HepG2 (cell line): ENCODE data around the gene PLPPR2. TPM values are rescaled to one million over a fixed set of nuclear protein-coding genes. Genes with fewer than 3 reads are reported as not detected.

Source experiments
- ATAC-seq: fragments of 200-7000 bp; cut with Tn5 transposase; 3 replicates; pipeline ENCODE4 v1.9.1; 2020; ENCODE audit warnings: mild to moderate bottlenecking, moderate library complexity
- BruUV-seq: library from RNA; stranded (reverse); fragments of 400-500 nt; replicated peaks from 2 replicates; lab custom pipeline; 2021; lab: Mats Ljungman, UMichigan
- CTCF ChIA-PET: fragments of 300-600 bp; formaldehyde crosslinking; extraction: SDS; loops from one replicate; lab custom pipeline; 2021; ENCODE audit warnings: low total read pairs, inconsistent platforms, low intra/inter-chr PET ratio; lab: Yijun Ruan, JAX
- POLR2A ChIA-PET: fragments of 350-600 bp; sonication (Branson Sonifier 250); formaldehyde crosslinking; loops from one replicate; lab custom pipeline; 2020; ENCODE audit warnings: antibody characterized with exemption, inconsistent platforms; lab: Yijun Ruan, JAX
- DNase-seq: peaks from one replicate; pipeline ENCODE4 v3.0.0-alpha.2; 2015; ENCODE audit warnings: low spot score
- FAIRE-seq: peaks from 3 replicates; lab custom pipeline; 2011; peaks lifted over from hg19 to GRCh38; lab: Jason Lieb, UNC
- H2AFZ ChIP-seq: one replicate; pipeline ENCODE4 v1.6.1; 2011; ENCODE audit warnings: low read length, inconsistent platforms
- H3K27ac ChIP-seq: fragments of 300-600 bp; 3 replicates; pipeline ENCODE4 v1.8.0; 2011; ENCODE audit warnings: mixed run types, mild to moderate bottlenecking, mixed read lengths, low read length, inconsistent platforms; ENCODE audit not compliant: insufficient read depth; ENCODE audit errors: extremely low read length
- H3K27me3 ChIP-seq, 2 experiments: fragments of 200-600 bp in 1 of 2; 2 replicates in 1 of 2; 3 replicates in 1 of 2; pipeline versions ENCODE4 v1.6.0 to v1.8.0; 2011; ENCODE audit warnings: low read length in 2 of 2, mild to moderate bottlenecking in 2 of 2, moderate library complexity in 2 of 2, inconsistent platforms in 1 of 2; ENCODE audit not compliant: insufficient read depth in 2 of 2, control insufficient read depth in 1 of 2
- H3K36me3 ChIP-seq, 2 experiments: fragments of 200-600 bp in 1 of 2; replicated peaks in 1 of 2; 2 replicates in 1 of 2; 3 replicates in 1 of 2; pipeline versions ENCODE4 v1.5.1 to v1.8.0; 2011; ENCODE audit warnings: low read length in 2 of 2, inconsistent platforms in 1 of 2; ENCODE audit not compliant: insufficient read depth in 2 of 2, control insufficient read depth in 1 of 2
- H3K4me1 ChIP-seq: 2 replicates; pipeline ENCODE4 v1.5.1; 2012; ENCODE audit warnings: low read length, inconsistent platforms; ENCODE audit not compliant: insufficient read depth
- H3K4me2 ChIP-seq: 2 replicates; pipeline ENCODE4 v1.6.0; 2011; ENCODE audit warnings: low read depth, low read length, inconsistent platforms
- H3K4me3 ChIP-seq, 3 experiments: fragments of 200-600 bp in 1 of 3; sonication (generic), shearing (Covaris generic) in 1 of 3; replicated peaks in 1 of 3; 2 replicates each; pipeline ENCODE4 v1.5.1; 2011 to 2016; ENCODE audit warnings: low read length in 3 of 3, inconsistent platforms in 2 of 3, low read depth in 2 of 3, mild to moderate bottlenecking in 2 of 3, control low read depth in 1 of 3, mixed read lengths in 1 of 3; ENCODE audit not compliant: insufficient read depth in 1 of 3
- H3K79me2 ChIP-seq: one replicate; pipeline ENCODE4 v1.6.1; 2011; ENCODE audit warnings: low read length, inconsistent platforms; ENCODE audit not compliant: insufficient read depth
- H3K9ac ChIP-seq: 2 replicates; pipeline ENCODE4 v1.6.0; 2011; ENCODE audit warnings: mild to moderate bottlenecking, low read depth, low read length, inconsistent platforms; ENCODE audit not compliant: insufficient read depth
- H3K9me3 ChIP-seq: 2 replicates; pipeline ENCODE4 v1.5.1; 2012; ENCODE audit warnings: mild to moderate bottlenecking, low read length
- H4K20me1 ChIP-seq: 2 replicates; pipeline ENCODE4 v1.6.0; 2011; ENCODE audit warnings: inconsistent platforms, mild to moderate bottlenecking, low read length, moderate library complexity; ENCODE audit not compliant: insufficient read depth
- AGO1 ChIP-seq: fragments of 200-400 bp; formaldehyde crosslinking; IDR thresholded peaks from 2 replicates; pipeline ENCODE4 v1.6.1; 2017; ENCODE audit warnings: mild to moderate bottlenecking, low read depth, low read length, moderate library complexity; ENCODE audit not compliant: poor library complexity, severe bottlenecking
- AGO2 ChIP-seq: fragments of 200-400 bp; formaldehyde crosslinking; optimal IDR thresholded peaks from 2 replicates; pipeline ENCODE3; 2017; ENCODE audit warnings: mild to moderate bottlenecking, low read depth, low read length, moderate library complexity
- ZNF839 ChIP-seq: sonication (generic); formaldehyde crosslinking; IDR thresholded peaks from 2 replicates; pipeline ENCODE4 v1.4.0; 2020; ENCODE audit warnings: missing genetic modification reagents, mild to moderate bottlenecking, borderline replicate concordance
- WGBS: methylation state at CpG from one replicate; pipeline ENCODE4 v1.1.6; 2017; ENCODE audit warnings: low lambda C conversion rate; 5-methylcytosine and 5-hydroxymethylcytosine counted together
- in situ Hi-C: cut with HindIII; loops from 2 replicates; pipeline ENCODE4 v1.10.0; 2017; ENCODE audit warnings: low pct_unique_long_range_greater_than_20kb; ENCODE audit not compliant: extremely low pct_ligation_motif_present
- intact Hi-C: fragments of 100-400 bp; cut with micrococcal nuclease; formaldehyde crosslinking; loops from one replicate; pipeline ENCODE4 v1.10.0; 2022; ENCODE audit not compliant: unreplicated experiment
- polyA plus RNA-seq, 8 experiments: library from polyadenylated mRNA; depleted of rRNA in 3 of 8; stranded (reverse) in 7 of 8; unstranded in 1 of 8; fragments of >200 nt; fragmentation: Illumina TruSeq in 4 of 8; extraction: Trizol in 4 of 8; gene quantifications; 2 replicates each; pipeline versions ENCODE4 v1.2.1 to v1.2.3, GENCODE V29; 2011 to 2016; ENCODE audit warnings: low read depth in 4 of 8, missing spikeins in 1 of 8, mixed read lengths in 1 of 8; ENCODE audit not compliant: insufficient read depth in 1 of 8
- total RNA-seq, 5 experiments: library from RNA; depleted of rRNA; stranded (reverse); fragments of >200 nt; fragmentation: Illumina TruSeq; extraction: Trizol; gene quantifications; 2 replicates each; pipeline ENCODE4 v1.2.3, GENCODE V29; 2016; ENCODE audit warnings: low read depth in 1 of 5
- TF ChIP-seq, protein P1 (sequence below): sonication (generic); formaldehyde crosslinking; IDR thresholded peaks from 2 replicates; pipeline ENCODE4 v1.4.0; 2020; ENCODE audit warnings: missing genetic modification reagents
- TF ChIP-seq, protein P2 (sequence below): sonication (generic); formaldehyde crosslinking; IDR thresholded peaks from 2 replicates; pipeline ENCODE4 v1.4.0; 2020; ENCODE audit warnings: missing genetic modification reagents, borderline replicate concordance

PLPPR2 gene
- total and polyA plus RNA-seq, 2 of the 13 experiments (the other 11 are each of a cell fraction or from before 2014, with no cell fraction given): 1.5 to 2.1 TPM

DNA sequence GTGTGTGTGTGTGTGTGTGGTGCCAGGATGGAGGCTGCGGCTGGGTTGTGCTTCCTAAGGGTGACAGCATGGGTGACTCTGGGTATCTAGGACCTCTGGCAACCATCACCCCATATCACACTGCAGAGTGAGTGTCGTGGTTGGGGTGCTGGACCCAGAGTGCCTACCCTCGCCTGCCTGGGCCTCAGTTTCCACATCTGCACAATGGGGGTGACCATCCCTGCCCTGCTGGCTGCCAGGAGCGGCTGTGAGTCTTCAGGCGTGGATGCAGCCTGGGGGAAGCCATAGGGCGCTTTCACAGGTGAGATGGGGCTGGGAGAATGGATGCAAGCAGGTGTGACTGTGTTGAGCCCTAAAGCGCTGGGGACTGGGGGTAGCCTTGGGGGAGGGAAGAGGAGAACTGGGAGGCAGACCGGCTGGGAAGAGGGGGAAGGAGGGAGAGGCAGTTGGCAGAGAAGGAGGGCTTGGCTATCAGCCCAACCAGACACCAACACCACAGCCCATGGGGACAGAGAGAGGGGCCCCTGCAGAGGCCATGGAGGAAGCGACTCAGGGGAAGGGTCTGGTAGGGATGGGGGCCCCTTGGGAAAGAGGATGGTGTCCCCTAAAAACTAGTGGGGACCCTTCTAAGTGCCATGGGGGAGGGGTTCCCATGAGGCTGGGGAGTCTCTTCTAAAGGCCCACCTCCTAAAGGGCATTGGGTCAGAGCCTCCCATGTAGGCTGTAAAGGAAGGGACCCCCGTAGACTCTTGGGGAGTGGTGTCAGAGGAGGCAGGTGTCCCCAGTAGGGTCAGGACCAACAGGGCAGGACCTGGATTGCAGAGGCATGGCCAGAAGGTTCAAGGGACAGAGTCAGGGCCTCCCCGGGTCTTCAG lies 1.7 kb downstream of the PLPPR2 start (continued):
- TF ChIP-seq, protein P1, sequence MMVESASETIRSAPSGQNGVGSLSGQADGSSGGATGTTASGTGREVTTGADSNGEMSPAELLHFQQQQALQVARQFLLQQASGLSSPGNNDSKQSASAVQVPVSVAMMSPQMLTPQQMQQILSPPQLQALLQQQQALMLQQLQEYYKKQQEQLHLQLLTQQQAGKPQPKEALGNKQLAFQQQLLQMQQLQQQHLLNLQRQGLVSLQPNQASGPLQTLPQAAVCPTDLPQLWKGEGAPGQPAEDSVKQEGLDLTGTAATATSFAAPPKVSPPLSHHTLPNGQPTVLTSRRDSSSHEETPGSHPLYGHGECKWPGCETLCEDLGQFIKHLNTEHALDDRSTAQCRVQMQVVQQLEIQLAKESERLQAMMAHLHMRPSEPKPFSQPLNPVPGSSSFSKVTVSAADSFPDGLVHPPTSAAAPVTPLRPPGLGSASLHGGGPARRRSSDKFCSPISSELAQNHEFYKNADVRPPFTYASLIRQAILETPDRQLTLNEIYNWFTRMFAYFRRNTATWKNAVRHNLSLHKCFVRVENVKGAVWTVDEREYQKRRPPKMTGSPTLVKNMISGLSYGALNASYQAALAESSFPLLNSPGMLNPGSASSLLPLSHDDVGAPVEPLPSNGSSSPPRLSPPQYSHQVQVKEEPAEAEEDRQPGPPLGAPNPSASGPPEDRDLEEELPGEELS (CRISPR knock-in tag): no peak

DNA sequence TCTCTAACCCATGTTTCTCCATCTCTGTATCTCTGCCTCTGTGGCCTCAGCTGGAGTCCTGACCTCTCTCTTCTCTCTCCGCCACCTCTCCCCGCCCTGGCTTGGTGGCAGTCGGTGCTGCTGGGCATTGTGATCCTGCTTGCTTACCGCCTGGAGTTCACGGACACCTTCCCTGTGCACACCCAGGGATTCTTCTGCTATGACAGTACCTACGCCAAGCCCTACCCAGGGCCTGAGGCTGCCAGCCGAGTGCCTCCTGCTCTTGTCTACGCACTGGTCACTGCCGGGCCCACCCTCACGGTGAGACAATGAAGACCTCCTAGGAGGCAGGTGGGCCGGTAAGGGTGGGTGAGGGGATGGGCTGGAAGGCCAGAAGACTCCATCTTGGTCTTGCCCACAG lies 4.2 kb downstream of the PLPPR2 start:
- no peak overlapping the region for H3K9ac ChIP-seq
- H3K9me3 ChIP-seq: no peaks in the 10 kb centered on the region
- H3K4me2 ChIP-seq: no peak overlapping the region
- BruUV-seq: no TSS peak
- ChIA-PET POLR2A (no interaction called here), CTCF (no interaction called here)
- no peak for TF ChIP-seq ZNF839 (CRISPR knock-in tag)
- peak; percentile 42 for TF ChIP-seq AGO1
- peak; percentile 39 for TF ChIP-seq AGO2
- TF ChIP-seq, protein P2, sequence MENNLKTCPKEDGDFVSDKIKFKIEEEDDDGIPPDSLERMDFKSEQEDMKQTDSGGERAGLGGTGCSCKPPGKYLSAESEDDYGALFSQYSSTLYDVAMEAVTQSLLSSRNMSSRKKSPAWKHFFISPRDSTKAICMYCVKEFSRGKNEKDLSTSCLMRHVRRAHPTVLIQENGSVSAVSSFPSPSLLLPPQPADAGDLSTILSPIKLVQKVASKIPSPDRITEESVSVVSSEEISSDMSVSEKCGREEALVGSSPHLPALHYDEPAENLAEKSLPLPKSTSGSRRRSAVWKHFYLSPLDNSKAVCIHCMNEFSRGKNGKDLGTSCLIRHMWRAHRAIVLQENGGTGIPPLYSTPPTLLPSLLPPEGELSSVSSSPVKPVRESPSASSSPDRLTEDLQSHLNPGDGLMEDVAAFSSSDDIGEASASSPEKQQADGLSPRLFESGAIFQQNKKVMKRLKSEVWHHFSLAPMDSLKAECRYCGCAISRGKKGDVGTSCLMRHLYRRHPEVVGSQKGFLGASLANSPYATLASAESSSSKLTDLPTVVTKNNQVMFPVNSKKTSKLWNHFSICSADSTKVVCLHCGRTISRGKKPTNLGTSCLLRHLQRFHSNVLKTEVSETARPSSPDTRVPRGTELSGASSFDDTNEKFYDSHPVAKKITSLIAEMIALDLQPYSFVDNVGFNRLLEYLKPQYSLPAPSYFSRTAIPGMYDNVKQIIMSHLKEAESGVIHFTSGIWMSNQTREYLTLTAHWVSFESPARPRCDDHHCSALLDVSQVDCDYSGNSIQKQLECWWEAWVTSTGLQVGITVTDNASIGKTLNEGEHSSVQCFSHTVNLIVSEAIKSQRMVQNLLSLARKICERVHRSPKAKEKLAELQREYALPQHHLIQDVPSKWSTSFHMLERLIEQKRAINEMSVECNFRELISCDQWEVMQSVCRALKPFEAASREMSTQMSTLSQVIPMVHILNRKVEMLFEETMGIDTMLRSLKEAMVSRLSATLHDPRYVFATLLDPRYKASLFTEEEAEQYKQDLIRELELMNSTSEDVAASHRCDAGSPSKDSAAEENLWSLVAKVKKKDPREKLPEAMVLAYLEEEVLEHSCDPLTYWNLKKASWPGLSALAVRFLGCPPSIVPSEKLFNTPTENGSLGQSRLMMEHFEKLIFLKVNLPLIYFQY (CRISPR knock-in tag): no peak
- H3K36me3 ChIP-seq: no peaks in the 10 kb centered on the region; a peak in 1 of 5 replicates
- no peak for FAIRE-seq
- in situ Hi-C loops: no loop called here
- H4K20me1 ChIP-seq: no peaks in the 10 kb centered on the region
- H2AFZ ChIP-seq: no peak overlapping the region
- peaks cover 10% of the 10 kb centered on the region for H3K4me1 ChIP-seq
- H3K4me3 ChIP-seq: no peak overlapping the region
- WGBS: 92% methylated on average over 8 of the region's 11 CpGs
- intact Hi-C loops: no loop called here
- no peak overlapping the region for H3K27ac ChIP-seq
- no peaks in the 10 kb centered on the region for H3K27me3 ChIP-seq
- H3K79me2 ChIP-seq: no peaks in the 10 kb centered on the region
- ATAC-seq: no peak
- no peak for DNase-seq
